Ovary (tissue), 9 donors: Measurements from ENCODE around the gene SLC19A2. TPM values are rescaled to one million over a fixed set of nuclear protein-coding genes. Genes with fewer than 3 reads are reported as not detected.

ENCODE experiments used
- DNase-seq, 5 donors: peaks; one replicate each; pipeline ENCODE4 v3.0.0-alpha.2; 2019 to 2020
- H3K27ac ChIP-seq, 2 donors: fragments of 200-600 bp; one replicate each; pipeline versions ENCODE4 v1.5.1 to v1.8.0; 2019 to 2022
- H3K27me3 ChIP-seq: fragments of 200-600 bp; one replicate; pipeline ENCODE4 v1.8.0; 2022
- H3K36me3 ChIP-seq: fragments of 200-600 bp; sonication (generic); one replicate; pipeline ENCODE4 v1.5.1; 2019
- H3K4me1 ChIP-seq: one replicate; pipeline ENCODE4 v1.8.1; 2013; ENCODE audit warnings: mild to moderate bottlenecking, moderate library complexity; ENCODE audit not compliant: insufficient read depth
- H3K4me3 ChIP-seq: fragments of 200-600 bp; sonication (generic); one replicate; pipeline ENCODE4 v1.5.1; 2017
- H3K9me3 ChIP-seq, 2 donors: fragments of 200-600 bp in 1 of 2; sonication (generic) in 1 of 2; one replicate each; pipeline versions ENCODE4 v1.5.1 to v1.8.1; 2013 to 2019; ENCODE audit warnings: mild to moderate bottlenecking in 1 of 2, moderate library complexity in 1 of 2
- CTCF ChIP-seq, 3 donors: fragments of 450-650 bp in 2 of 3; fragments of 200-600 bp in 1 of 3; IDR thresholded peaks; one replicate each; pipeline versions ENCODE4 v1.5.1 to v1.8.0; 2016 to 2022; ENCODE audit warnings: antibody characterized with exemption in 3 of 3, mild to moderate bottlenecking in 1 of 3
- EP300 ChIP-seq: sonication (generic); formaldehyde crosslinking; IDR thresholded peaks from one replicate; pipeline ENCODE4 v1.6.1; 2017; ENCODE audit warnings: antibody characterized with exemption
- POLR2A ChIP-seq: fragments of 450-650 bp; IDR thresholded peaks from one replicate; pipeline ENCODE4 v1.6.1; 2017; ENCODE audit warnings: antibody characterized with exemption, mild to moderate bottlenecking, moderate library complexity
- WGBS, 3 donors: extraction: QIAGEN DNeasy Blood & Tissue Kit in 1 of 3; methylation state at CpG; one replicate each; pipeline versions ENCODE4 v1.1.5 to v1.1.7; 2013 to 2017; 5-methylcytosine and 5-hydroxymethylcytosine counted together
- intact Hi-C, 4 donors: fragments of 100-400 bp; cut with DNase I; formaldehyde crosslinking; loops; one replicate each; pipeline versions ENCODE4 v1.11.0 to v1.15.1; 2022 to 2023
- polyA plus RNA-seq, 2 donors: library from polyadenylated mRNA; stranded (reverse); fragments of 200-250 nt in 1 of 2; fragments of 350-450 nt in 1 of 2; fragmentation: Illumina TruSeq in 1 of 2; extraction: RNeasy Lipid Tissue Mini Kit (QIAGEN cat#74804) in 1 of 2; gene quantifications; one replicate each; pipeline ENCODE4 v1.2.3, GENCODE V29; 2013 to 2014
- small RNA-seq: library from RNA; depleted of rRNA; stranded (forward); fragments of <200 nt; gene quantifications from one replicate; pipeline ENCODE3, GENCODE V24; 2016
- total RNA-seq, 7 donors: library from RNA; depleted of rRNA in 2 of 7; stranded (reverse); fragments of >200 nt in 2 of 7; fragmentation: NEBNext Ultra II Directional in 3 of 7; extraction: Animal tissue kit (Norgen Biotek cat#: 25700) in 3 of 7; gene quantifications; one replicate each; pipeline versions ENCODE4 v1.1.0 to v1.2.4, GENCODE V29; 2016 to 2023
- donor health status: DM: no; HTN: no; CAD: no; lungs with moderate emphysema.
- donor health status: DM: no; HTN: no; CAD: no.
- donor health status: Bipolar disorder and iron deficiency.
- donor health status: DM: yes; HTN: yes; CAD: no.
- donor health status: DM: no; HTN: no; CAD: no.
- donor health status: DM: yes; HTN: yes; CAD: no.

Gene SLC19A2
- total and polyA plus RNA-seq, 9 donors, result 6.5 to 28.6 (median 10.7) TPM

- Histone ChIP-seq H3K9me3 (no peaks in the 10 kb centered on the region), H3K4me3 (peak within 1 kb of the TSS; percentile 50), H3K4me1 (no peaks in the 10 kb centered on the region), H3K36me3 (no peaks in the 10 kb centered on the region), H3K27me3 (no peaks in the 10 kb centered on the region), H3K27ac (peak within 1 kb of the TSS in 1 of 2 donors; percentile 4)
- 0 to 2% (median 1%) methylated on average over 29 of the region's 29 CpGs for WGBS, 3 donors
- peak; percentile 19 for TF ChIP-seq POLR2A
- TF ChIP-seq CTCF (IDR thresholded peaks at IDR 0.05), result no peak
- no peak for TF ChIP-seq EP300
- intact Hi-C loops, result no loop called here
- DNase-seq, result peak; percentile 72 to 86 (median 78)
Observed at GRCh38 chr1:169427081-169427641, 58.6 kb downstream of the SLC19A2 start, which contains the start of gene CCDC181. CCDC181 (minus strand) TSS chr1:169427474; CDS start chr1:169424927, 2,547 bp downstream.

- Histone ChIP-seq H3K27ac (no peak overlapping the region), H3K27me3 (no peaks in the 10 kb centered on the region), H3K36me3 (no peaks in the 10 kb centered on the region), H3K4me3 (no peak overlapping the region), H3K4me1 (no peaks in the 10 kb centered on the region), H3K9me3 (no peaks in the 10 kb centered on the region)
- 29 to 47% (median 31%) methylated on average over 6 of the region's 6 CpGs for WGBS, 3 donors
- intact Hi-C loops, result no loop called here
- TF ChIP-seq EP300 (no peak), POLR2A (no peak), CTCF (IDR thresholded peaks at IDR 0.05) (no peak)
- no peak for DNase-seq
Observed at GRCh38 chr1:169426174-169426705, 59.5 kb downstream of the SLC19A2 start.

GRCh38 chr1:169421309-169421708 is 64.4 kb downstream of the SLC19A2 start:
- no peaks in the 10 kb centered on the region for H3K27me3 ChIP-seq
- intact Hi-C loops, result no loop called here
- TF ChIP-seq POLR2A, result no peak
- no peak for TF ChIP-seq EP300
- no peak for TF ChIP-seq CTCF (IDR thresholded peaks at IDR 0.05)
- 90 to 96% (median 92%) methylated on average over 5 of the region's 5 CpGs for WGBS, 3 donors
- no peak for DNase-seq
- no peaks in the 10 kb centered on the region for H3K4me1 ChIP-seq
- H3K4me3 ChIP-seq, result no peak overlapping the region
- no peaks in the 10 kb centered on the region for H3K36me3 ChIP-seq
- H3K27ac ChIP-seq, result no peak overlapping the region
- no peaks in the 10 kb centered on the region for H3K9me3 ChIP-seq

GRCh38 chr1:169414952-169415351 is 70.8 kb downstream of the SLC19A2 start:
- DNase-seq, result no peak
- WGBS, 3 donors, result 86 to 91% (median 91%) methylated on average over 2 of the region's 2 CpGs
- Histone ChIP-seq H3K9me3 (no peaks in the 10 kb centered on the region), H3K27ac (no peak overlapping the region), H3K4me1 (no peaks in the 10 kb centered on the region), H3K4me3 (no peak overlapping the region), H3K27me3 (no peaks in the 10 kb centered on the region), H3K36me3 (no peaks in the 10 kb centered on the region)
- TF ChIP-seq CTCF (IDR thresholded peaks at IDR 0.05) (no peak), POLR2A (no peak), EP300 (no peak)
- intact Hi-C loops, result no loop called here

Small RNA genes within 50 kb of the gene (small RNA-seq; reads per million reads assigned to genes)
- not detected for gene AL021068.2

Other genes starting within 250 kb of the SLC19A2 start
- gene NME7, start 118.1 kb downstream of the SLC19A2 start, total RNA-seq, result 10 to 100 TPM; 14.2 to 28.0 (median 18.4) TPM
- 10 to 100 TPM; 14.3 to 30.0 TPM for gene NME7, start 118.1 kb downstream of the SLC19A2 start, polyA plus RNA-seq
- 10 to 100 TPM; 11.7 to 28.8 (median 19.7) TPM for gene BLZF1, start 117.7 kb downstream of the SLC19A2 start, total RNA-seq
- 10 to 100 TPM in 1 of 2 donors, 1 to 10 TPM in 1; 9.2 to 13.8 TPM for gene BLZF1, start 117.7 kb downstream of the SLC19A2 start, polyA plus RNA-seq
- 10 to 100 TPM in 1 of 7 donors, 1 to 10 TPM in 6; 4.4 to 10.9 (median 6.3) TPM for gene CCDC181, start 58.5 kb downstream of the SLC19A2 start, total RNA-seq
- gene CCDC181, start 58.5 kb downstream of the SLC19A2 start, polyA plus RNA-seq, result 1 to 10 TPM; 4.1 to 5.5 TPM
- 1 to 10 TPM in 1 of 7 donors, under 1 TPM in 4, not detected in 2; 0.05 to 3.3 (median 0.20) TPM for gene F5, start 100.5 kb upstream of the SLC19A2 start, total RNA-seq
- gene F5, start 100.5 kb upstream of the SLC19A2 start, polyA plus RNA-seq, result under 1 TPM; 0.31 to 0.85 TPM
- 1 to 10 TPM in 6 of 7 donors, under 1 TPM in 1; 0.68 to 8.9 (median 4.0) TPM for gene SELP, start 144.2 kb upstream of the SLC19A2 start, total RNA-seq
- gene SELP, start 144.2 kb upstream of the SLC19A2 start, polyA plus RNA-seq, result 10 to 100 TPM in 1 of 2 donors, 1 to 10 TPM in 1; 5.9 to 19.7 TPM
- gene SELL, start 225.7 kb upstream of the SLC19A2 start, total RNA-seq, result 1 to 10 TPM in 4 of 7 donors, under 1 TPM in 3; 0.36 to 2.0 (median 1.2) TPM
- 10 to 100 TPM in 1 of 2 donors, under 1 TPM in 1; 0.42 to 11.0 TPM for gene SELL, start 225.7 kb upstream of the SLC19A2 start, polyA plus RNA-seq
- 10 to 100 TPM in 1 of 7 donors, 1 to 10 TPM in 4, under 1 TPM in 2; 0.58 to 16.9 (median 2.6) TPM for gene SELE, start 248.1 kb upstream of the SLC19A2 start, total RNA-seq
- 1 to 10 TPM; 1.7 to 2.9 TPM for gene SELE, start 248.1 kb upstream of the SLC19A2 start, polyA plus RNA-seq